ENCODE results near the gene SOX15.
"Not testable (repeated sequence)": the region's sequence is repeated elsewhere in the genome, so short reads cannot be mapped to it uniquely, and the experiment has no call there.

Gene SOX15

DNA sequence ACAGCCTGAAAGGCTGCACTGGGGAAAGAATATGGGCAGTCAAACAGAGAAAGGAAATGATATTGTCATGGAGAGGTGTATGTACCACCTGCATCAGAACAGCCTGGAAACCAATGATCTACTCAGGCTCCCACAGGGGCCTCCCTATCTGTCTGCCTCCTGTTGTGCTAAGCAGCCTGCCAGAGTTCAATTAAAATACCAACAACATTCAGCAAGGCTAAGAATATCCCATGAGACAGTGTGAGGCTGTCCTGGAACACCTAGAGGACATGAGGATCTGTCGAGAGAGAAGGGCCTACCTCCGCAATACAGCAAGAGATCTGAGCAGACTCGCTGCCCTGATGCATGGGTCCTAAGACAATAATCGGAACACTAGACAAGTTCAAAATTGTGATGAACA, 16.4 kb upstream of the SOX15 start:
- DNase-seq: no peak

DNA sequence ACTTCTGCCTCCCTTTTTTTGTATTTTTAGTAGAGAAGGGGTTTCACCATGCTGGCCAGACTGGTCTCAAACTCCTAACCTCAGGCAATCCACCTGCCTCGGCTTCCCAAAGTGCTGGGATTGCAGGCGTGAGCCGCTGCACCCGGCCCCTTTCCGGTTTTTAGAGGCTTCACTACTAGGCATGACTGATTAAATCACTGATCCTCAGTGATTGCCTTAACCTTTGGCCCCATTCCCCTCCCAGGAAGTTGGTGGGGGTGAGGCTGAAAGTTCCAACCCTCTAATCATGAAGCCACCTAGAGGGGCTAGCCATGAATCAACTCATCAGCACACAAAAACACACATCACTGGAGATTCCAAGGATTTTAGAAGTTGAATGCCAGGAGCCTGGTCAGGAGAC, 7.7 kb upstream of the SOX15 start:
- not testable (repeated sequence) for DNase-seq

DNA sequence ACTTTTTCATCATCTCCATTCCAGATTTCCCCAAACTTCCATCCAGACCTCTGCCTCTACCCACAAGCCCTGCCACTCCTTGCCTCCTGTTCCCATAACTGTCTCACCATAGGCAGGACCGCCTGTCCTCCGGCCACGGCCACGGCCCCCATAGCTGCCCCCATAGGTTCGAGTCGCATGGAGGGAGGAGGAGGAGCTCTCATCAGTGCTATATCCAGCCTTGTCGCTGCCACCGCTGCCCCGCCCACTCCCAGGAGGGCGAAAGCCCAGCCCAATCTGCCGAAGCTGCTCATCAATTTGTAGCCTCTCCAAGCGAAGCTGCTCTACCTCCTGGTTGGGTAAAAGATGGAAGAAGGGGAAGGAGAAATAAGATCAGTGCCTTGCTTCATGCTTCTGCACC, 3.4 kb upstream of the SOX15 start:
- DNase-seq: no peak

DNA sequence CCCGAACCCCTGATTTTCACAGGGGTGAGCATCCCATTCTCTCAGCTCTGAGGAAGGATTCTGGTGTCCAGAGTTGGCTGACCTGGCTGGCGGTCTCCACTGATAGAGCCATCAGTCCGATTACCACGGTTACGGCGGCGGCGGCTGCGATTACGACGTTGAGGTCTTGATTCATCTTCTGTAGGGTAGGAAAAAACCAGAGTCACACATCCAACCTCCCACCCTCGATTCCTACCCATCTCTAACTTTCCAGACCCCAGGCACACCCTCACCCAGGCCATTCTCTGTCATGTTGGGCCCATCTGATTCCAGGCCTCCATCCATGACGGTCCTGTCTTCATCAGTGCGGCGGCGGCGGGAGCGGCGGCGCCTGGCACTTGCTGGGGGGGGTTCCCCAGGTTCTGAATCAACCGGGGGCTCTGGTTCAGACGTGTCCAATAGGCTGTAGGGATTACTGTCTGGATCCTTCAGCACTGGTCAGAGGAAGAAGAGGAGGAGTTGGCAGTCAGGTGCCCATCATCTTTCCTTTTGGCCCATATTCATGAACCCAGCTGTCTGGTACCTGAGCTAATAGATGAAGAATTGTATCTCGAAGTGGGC, 2.6 kb upstream of the SOX15 start:
- DNase-seq: no peak

DNA sequence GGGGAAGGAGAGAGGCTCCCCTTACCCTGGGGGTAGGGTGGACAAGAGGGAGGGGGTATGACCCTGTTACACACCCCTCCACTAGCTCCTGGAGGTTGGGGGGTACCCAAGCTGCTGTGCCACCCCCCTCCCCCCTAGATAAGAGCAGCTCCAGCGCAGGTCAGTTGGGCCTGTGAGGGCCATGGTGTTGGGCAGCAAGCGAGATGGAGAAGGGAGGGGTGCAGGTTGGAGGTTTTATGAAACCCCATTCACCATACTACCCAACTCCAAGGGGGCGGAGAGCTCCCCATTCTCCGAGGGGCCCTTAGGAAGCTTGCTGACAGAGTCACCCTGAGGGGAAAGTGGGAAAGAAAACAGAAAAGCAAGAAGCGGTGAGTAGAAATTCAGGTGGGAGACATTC, 1.7 kb upstream of the SOX15 start:
- no peak for DNase-seq

DNA sequence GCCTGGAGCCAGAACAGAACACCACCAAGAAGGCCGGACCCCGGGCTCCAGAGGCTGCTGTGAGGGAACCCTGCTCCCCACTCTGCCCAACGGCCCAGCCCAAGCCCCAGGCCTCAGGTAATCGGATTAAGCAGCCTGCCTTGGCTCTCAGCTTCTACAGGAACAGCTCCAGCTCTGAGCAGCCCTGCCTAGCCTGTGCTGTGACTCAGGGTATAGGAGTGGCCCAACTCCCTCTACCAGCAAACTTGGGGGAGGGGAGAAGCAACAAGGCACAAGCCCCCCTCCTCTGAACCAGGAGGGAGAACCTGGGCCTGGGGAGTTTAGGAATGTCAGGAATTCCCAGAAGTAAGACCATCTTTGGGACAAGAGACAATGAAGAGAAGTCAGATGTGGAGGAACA, 849 bp upstream of the SOX15 start:
- no peak for DNase-seq

DNA sequence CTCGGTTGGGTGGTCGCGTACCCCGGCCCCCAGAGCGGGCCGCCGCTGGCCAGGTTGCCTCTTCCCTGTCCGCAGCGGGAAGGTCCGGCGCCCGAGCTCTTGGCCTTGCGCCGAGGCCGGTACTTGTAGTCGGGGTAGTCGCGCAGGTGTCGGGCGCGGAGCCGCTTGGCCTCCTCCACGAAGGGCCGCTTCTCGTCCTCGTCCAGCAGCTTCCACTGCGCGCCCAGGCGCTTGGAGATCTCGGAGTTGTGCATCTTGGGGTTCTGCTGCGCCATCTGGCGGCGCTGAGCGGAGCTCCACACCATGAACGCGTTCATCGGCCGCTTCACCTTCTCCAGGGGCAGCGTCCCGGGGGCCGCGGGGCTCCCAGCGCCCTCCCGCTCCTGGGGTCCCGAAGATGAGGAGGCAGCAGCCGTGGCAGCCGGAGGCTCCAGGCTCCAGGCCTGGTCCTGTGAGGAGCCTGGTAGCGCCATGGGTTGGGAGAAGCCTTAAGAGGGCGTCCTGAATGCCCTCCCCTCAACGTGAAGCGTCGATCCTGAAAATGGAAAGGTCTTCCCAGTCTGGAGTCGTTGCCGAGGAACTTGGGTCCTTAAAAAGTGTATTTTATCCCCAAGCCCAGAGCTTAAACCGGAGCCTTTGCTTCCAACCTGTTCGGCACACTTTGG, 558 bp downstream of the SOX15 start:
- DNase-seq: peak; percentile 40

DNA sequence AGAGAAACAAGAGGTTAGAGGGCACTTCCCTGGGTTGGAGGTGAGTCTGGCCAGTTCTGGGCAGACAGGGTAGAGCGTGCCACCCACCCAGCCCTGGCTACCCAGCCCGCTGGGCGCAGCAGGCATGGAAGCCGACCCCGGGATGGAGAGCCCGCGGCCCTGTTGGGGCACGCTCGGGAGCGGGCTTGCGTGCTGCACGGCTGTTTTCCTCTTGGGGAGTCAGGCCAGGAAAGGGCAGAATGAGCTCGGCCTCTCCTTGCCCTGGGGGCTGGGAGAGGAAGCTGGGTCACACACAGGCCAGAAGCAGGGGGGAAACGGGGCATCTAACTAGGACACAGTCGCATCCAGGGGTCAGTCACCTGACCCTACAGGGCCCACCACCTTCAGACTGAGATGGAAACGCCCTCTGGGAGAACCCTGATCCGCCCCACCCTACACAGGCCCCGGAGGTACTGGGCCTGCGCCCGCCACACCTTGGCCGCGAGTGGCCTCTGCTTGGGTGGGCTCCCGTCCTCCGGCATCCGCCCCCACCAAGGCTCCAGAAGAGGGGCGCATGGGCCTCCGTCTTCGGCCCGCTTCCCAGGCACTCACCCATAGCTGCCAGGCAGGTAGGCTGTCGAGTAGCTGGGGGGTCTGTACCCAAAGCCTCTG, 1.2 kb downstream of the SOX15 start:
- DNase-seq: no peak

DNA sequence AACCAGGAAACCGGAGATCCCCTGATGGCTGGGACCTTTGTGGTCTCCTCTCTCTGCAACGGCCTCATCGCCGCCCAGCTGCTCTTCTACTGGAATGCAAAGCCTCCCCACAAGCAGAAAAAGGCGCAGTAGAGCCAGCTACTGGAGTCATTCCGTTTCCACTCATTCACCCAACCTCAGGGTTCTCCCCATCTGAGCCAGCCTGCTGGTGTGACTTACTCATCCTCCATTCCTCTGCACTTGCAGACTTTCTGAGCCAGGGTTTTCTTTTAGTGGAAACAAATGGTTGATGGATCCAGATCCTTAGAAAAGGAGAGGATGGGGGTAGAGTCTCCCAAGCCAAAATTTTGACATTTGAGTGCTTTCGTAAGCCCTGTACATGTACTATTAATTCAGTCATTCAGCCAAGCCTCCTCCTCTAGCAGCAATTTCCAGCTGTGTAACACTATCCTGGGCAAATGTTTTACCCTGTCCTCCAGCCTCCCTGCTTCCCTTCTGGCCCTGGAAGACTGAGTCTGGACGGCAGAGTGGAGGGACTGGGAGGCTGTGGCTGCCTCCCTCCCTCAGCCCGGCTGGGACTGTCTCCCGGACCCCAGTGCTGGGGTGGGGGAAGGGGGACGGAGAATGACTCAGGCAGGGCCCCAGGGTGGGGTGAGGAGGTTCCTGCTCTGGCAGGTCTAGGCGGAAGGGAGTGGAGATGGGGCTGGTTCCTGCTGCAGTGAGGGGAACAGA, 2.3 kb downstream of the SOX15 start:
- DNase-seq: peak; percentile 39

DNA sequence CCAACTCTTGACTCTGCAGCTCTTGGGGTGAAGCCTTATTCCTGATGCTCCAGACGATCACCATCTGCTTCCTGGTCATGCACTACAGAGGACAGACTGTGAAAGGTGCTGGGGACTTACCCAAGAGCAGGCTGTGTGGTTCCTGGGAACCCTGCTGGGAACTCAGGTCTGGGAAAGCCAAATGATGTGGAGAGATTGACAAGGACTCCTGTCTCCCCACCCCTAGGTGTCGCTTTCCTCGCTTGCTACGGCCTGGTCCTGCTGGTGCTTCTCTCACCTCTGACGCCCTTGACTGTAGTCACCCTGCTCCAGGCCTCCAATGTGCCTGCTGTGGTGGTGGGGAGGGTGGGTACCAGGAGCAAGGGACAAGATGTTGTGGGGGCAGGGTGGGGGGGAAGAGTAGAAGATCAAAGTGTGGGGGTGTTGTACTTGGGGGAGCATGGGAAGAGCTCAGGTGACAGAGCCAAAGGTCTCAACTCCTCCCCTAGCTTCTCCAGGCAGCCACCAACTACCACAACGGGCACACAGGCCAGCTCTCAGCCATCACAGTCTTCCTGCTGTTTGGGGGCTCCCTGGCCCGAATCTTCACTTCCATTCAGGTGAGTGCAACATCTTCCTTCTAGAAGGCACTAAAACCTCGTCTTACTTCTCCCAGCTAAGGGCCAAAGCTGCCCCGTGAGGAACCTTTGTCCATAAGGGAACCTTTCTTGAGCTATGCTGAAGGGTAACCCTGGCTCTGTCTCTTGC, 3.0 kb downstream of the SOX15 start:
- no peak for DNase-seq

DNA sequence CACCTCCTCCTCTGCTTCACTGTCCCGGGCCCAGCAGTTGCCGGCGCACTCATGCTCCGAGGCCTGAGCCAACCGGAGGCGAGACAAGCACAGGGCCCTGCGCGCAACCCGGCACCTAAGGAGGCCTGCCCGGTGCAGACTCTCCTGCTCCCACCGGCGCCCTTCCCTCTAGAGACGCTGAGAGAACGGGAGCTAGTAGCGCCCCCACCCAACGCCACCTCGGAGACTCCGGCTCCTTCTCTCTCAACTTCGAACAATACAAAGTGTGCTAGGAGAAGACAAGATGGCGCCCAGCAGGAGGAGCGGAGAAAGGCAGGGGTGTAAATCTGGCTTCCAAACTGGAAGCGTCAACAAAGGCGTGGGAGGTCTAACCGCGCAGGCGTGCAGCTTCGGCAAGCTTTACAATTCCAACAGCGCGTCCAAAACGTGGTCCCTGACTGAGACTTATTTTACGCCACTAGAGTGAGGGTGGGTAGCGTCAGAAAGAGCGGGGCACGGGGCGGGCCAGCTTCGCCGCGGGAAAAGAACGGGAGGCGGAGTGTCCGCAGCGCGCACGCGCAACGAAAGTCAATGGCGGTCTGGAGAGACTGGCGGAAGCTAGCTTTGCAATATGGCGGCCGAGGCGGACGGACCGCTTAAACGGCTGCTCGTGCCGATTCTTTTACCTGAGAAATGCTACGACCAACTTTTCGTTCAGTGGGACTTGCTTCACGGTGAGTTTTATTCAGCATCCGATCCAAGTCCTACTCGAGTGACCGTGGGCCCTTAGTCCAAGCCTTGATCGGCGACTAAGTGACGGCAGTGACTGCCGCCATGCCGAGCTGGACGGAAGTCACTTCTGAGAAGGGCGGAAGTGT, 6.4 kb downstream of the SOX15 start, which contains the start of gene MPDU1:
MPDU1 (plus strand) TSS at position 600 of the 857 bp plus-strand sequence; CDS start at position 611, 11 bp downstream.
- DNase-seq: peak; percentile 85

DNA sequence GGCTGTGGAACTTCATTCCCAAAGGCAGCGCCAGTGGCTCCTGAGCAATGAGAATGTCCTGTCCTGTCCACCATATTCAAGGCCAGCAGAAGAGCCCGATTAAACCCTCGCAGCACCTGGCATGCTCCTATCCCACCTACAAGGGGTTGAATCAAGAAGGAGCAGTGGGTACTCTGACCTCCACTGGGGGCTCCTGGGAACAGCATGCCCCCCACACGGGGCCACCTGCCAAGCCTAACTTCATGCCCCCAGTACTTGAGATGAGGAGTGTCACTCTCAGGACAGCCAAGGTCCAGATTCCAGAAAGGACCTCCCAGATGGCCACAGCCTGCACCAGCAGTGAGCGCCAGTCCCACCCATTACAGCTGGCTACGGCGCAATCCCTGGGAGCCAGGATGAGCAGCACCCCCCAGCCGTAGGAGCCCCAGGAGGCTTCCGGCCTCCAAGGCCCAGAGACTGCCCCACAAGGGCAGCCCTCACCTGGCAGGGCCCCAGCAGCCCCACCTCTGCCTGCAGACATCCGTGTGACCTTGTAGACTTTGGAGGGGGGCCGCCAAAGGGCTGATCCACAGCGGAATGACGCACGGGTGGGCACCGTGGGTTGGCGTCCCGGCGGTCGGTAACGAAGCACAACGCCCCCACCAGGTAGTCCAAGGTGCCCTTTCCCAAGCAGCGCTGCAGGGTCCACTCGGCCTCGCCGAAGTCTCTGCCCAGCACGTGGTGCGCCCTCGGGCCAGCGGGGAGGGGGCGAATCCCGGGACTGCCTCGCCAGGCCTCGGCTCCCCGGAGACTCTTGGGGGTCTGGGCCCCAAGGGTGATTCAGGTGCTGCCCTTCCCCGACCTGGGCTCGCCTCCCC, 7.3 kb downstream of the SOX15 start:
- no peak for DNase-seq

DNA sequence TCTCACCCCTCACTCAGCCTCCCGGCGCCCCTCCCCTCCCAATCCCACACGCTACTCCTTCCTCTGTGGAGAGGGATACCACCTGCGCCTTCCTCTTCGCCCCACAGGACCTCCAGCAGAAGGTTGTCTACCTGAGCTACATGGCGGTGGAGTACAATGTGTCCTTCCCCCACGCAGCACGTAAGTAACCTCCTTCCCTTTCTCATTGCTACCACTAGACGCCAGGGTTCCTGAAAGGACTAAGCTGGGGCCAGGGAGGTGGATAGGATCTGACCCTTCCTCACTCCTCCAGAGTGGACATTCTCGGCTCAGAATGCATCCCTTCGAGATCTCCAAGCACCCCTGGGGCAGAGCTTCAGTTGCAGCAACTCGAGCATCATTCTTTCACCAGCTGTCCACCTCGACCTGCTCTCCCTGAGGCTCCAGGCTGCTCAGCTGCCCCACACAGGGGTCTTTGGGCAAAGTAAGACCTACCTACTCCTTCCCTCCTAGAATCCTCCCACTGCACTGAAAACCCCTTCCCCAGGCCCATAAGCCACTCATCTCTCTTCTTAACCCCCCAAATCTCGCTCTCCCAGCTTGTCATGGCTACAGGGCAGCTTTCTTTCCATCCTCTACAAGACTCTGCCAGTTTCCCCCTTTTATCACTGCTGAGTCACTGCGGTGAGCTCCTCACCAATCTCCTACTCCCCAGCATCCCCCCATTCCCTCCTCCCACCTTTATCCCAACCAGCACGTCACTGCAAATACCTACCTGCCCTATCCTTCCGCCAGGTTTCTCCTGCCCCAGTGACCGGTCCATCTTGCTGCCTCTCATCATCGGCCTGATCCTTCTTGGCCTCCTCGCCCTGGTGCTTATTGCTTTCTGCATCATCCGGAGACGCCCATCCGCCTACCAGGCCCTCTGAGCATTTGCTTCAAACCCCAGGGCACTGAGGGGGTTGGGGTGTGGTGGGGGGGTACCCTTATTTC, 9.0 kb downstream of the SOX15 start:
- no peak for DNase-seq

DNA sequence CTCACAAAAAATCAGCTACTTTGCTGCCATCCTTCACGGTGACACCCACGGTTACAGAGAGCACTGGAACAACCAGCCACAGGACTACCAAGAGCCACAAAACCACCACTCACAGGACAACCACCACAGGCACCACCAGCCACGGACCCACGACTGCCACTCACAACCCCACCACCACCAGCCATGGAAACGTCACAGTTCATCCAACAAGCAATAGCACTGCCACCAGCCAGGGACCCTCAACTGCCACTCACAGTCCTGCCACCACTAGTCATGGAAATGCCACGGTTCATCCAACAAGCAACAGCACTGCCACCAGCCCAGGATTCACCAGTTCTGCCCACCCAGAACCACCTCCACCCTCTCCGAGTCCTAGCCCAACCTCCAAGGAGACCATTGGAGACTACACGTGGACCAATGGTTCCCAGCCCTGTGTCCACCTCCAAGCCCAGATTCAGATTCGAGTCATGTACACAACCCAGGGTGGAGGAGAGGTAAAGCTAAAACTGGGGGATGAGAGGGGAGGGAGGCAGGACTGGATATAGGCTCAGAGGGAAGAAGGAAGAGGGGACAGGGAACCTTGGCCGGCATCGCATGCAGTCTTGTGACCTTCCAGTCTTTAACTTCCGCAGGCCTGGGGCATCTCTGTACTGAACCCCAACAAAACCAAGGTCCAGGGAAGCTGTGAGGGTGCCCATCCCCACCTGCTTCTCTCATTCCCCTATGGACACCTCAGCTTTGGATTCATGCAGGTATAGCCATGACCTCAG, 9.9 kb downstream of the SOX15 start:
- no peak for DNase-seq

DNA sequence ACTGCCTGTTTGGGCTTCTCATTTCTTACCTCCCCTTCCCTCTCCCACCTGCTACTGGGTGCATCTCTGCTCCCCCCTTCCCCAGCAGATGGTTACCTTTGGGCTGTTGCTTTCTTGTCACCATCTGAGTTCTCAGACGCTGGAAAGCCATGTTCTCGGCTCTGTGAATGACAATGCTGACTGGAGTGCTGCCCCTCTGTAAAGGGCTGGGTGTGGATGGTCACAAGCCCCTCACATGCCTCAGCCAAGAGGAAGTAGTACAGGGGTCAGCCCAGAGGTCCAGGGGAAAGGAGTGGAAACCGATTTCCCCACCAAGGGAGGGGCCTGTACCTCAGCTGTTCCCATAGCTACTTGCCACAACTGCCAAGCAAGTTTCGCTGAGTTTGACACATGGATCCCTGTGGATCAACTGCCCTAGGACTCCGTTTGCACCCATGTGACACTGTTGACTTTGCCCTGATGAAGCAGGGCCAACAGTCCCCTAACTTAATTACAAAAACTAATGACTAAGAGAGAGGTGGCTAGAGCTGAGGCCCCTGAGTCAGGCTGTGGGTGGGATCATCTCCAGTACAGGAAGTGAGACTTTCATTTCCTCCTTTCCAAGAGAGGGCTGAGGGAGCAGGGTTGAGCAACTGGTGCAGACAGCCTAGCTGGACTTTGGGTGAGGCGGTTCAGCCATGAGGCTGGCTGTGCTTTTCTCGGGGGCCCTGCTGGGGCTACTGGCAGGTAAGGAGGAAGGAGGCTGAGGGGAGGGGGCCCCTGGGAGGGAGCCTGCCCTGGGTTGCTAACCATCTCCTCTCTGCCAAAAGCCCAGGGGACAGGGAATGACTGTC, 10.7 kb downstream of the SOX15 start, which contains the start of gene CD68:
CD68 (plus strand) TSS at position 638 of the 833 bp plus-strand sequence; CDS start at position 678, 40 bp downstream.
- peak; percentile 78 for DNase-seq

DNA sequence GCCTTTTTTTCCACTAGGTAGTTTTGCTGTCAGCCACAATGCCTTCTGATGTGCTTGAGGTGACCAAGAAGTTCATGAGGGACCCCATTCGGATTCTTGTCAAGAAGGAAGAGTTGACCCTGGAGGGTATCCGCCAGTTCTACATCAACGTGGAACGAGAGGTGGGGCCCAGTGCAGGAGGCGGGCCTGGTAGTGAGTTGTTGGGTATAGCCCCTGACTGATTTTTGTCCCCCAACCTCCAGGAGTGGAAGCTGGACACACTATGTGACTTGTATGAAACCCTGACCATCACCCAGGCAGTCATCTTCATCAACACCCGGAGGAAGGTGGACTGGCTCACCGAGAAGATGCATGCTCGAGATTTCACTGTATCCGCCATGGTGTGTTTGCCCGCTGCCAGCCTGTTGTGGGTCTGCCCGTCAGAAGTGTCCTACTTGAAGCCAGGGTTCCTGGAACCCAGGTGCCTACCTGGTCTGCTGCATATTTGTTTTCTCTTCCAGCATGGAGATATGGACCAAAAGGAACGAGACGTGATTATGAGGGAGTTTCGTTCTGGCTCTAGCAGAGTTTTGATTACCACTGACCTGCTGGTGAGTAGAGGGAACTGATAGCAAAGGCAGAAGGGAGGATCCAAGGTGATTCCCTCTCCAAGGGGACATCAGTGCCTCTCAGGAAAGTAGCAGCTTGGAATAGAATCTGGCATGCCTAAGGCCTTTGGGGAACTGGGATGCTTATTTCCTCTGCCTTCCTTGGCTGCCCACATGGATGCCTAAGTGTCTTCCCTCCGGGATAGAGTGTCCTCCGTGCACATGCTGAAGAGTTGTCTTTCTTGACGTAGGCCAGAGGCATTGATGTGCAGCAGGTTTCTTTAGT, 12.3 kb downstream of the SOX15 start:
- no peak for DNase-seq
